ENCODE data around the gene RHPN2.

- TF ChIP-seq CTCF (conservative IDR thresholded peaks at IDR 0.05; ENCODE audit: low read depth, low read length) (no peak), EZH2phosphoT487 (IDR thresholded peaks at IDR 0.05; ENCODE audit: borderline replicate concordance, low read length) (no peak)
Observed at GRCh38 chr19:33085570-33086128, 21.0 kb upstream of the RHPN2 start.
